HEK293 (cell line): ENCODE measurements around the gene JAKMIP1.

Source experiments
- CTCF ChIA-PET: fragments of 350-600 bp; formaldehyde crosslinking; extraction: SDS; loops from one replicate; lab custom pipeline; 2021; ENCODE audit warnings: antibody characterized with exemption; lab: Yijun Ruan, JAX
- POLR2A ChIA-PET: fragments of 300-600 bp; formaldehyde crosslinking; extraction: SDS; loops from one replicate; lab custom pipeline; 2020; ENCODE audit warnings: antibody characterized with exemption, inconsistent platforms; lab: Yijun Ruan, JAX
- H3K27ac ChIP-seq: fragments of 200-500 bp; sonication (Bioruptor generic); 2 replicates; pipeline ENCODE4 v1.5.1; 2014; ENCODE audit warnings: low read depth, low read length, control low read depth, inconsistent platforms; ENCODE audit errors: extremely low read depth
- H3K36me3 ChIP-seq, 2 experiments: fragments of 200-500 bp in 1 of 2; sonication (Bioruptor generic) in 1 of 2; 1 replicate in 1 of 2; 2 replicates in 1 of 2; pipeline ENCODE4 v1.5.1; 2014 to 2017; ENCODE audit warnings: inconsistent platforms in 2 of 2, low read length in 2 of 2; ENCODE audit not compliant: control insufficient read depth in 2 of 2, insufficient read depth in 1 of 2
- H3K4me1 ChIP-seq: fragments of 200-500 bp; sonication (Bioruptor generic); 2 replicates; pipeline ENCODE4 v1.5.1; 2014; ENCODE audit warnings: mild to moderate bottlenecking, low read length, inconsistent platforms; ENCODE audit not compliant: control insufficient read depth, insufficient read depth
- H3K4me3 ChIP-seq: 2 replicates; pipeline ENCODE4 v1.5.1; 2011; ENCODE audit warnings: low read depth, mild to moderate bottlenecking, control low read depth, low read length, moderate library complexity
- H3K9me3 ChIP-seq: fragments of 200-500 bp; sonication (Bioruptor generic); 2 replicates; pipeline ENCODE4 v1.5.1; 2014; ENCODE audit warnings: low read depth, low read length, inconsistent platforms; ENCODE audit not compliant: control insufficient read depth, insufficient read depth
- GLIS1 ChIP-seq: fragments of 450-650 bp; formaldehyde crosslinking; IDR thresholded peaks from 2 replicates; pipeline ENCODE4 v1.5.1; 2016; ENCODE audit warnings: missing biosample characterization, missing genetic modification characterization
- HOXA7 ChIP-seq: sonication (generic); formaldehyde crosslinking; IDR thresholded peaks from 2 replicates; pipeline ENCODE4 v1.8.1; 2022; ENCODE audit warnings: missing genetic modification reagents, borderline replicate concordance
- ZBTB1 ChIP-seq: fragments of 450-650 bp; formaldehyde crosslinking; IDR thresholded peaks from 2 replicates; pipeline ENCODE4 v1.5.1; 2016; ENCODE audit warnings: missing biosample characterization, missing genetic modification characterization
- ZBTB6 ChIP-seq: fragments of 450-650 bp; formaldehyde crosslinking; IDR thresholded peaks from 2 replicates; pipeline ENCODE4 v1.5.1; 2017; ENCODE audit warnings: missing biosample characterization, missing genetic modification characterization
- ZBTB8A ChIP-seq: fragments of 450-650 bp; formaldehyde crosslinking; IDR thresholded peaks from 2 replicates; pipeline ENCODE4 v1.5.1; 2016; ENCODE audit warnings: missing biosample characterization, missing genetic modification characterization
- ZNF148 ChIP-seq: fragments of 450-650 bp; formaldehyde crosslinking; IDR thresholded peaks from 2 replicates; pipeline ENCODE4 v1.5.0; 2017; ENCODE audit warnings: missing biosample characterization, missing genetic modification characterization, borderline replicate concordance
- ZNF155 ChIP-seq: fragments of 450-650 bp; formaldehyde crosslinking; IDR thresholded peaks from 2 replicates; pipeline ENCODE4 v1.5.1; 2016; ENCODE audit warnings: missing biosample characterization, missing genetic modification characterization
- ZNF18 ChIP-seq: fragments of 450-650 bp; formaldehyde crosslinking; IDR thresholded peaks from 2 replicates; pipeline ENCODE4 v1.5.1; 2016; ENCODE audit warnings: missing biosample characterization, missing genetic modification characterization
- ZNF202 ChIP-seq: fragments of 450-650 bp; formaldehyde crosslinking; IDR thresholded peaks from 2 replicates; pipeline ENCODE4 v1.5.1; 2016; ENCODE audit warnings: missing biosample characterization, missing genetic modification characterization, borderline replicate concordance
- ZNF214 ChIP-seq: fragments of 450-650 bp; formaldehyde crosslinking; IDR thresholded peaks from 2 replicates; pipeline ENCODE4 v1.5.1; 2017; ENCODE audit warnings: missing biosample characterization, mild to moderate bottlenecking, missing genetic modification characterization, borderline replicate concordance
- ZNF248 ChIP-seq: fragments of 450-650 bp; formaldehyde crosslinking; IDR thresholded peaks from 2 replicates; pipeline ENCODE4 v1.5.1; 2017; ENCODE audit warnings: missing biosample characterization, missing genetic modification characterization
- ZNF302 ChIP-seq: fragments of 450-650 bp; formaldehyde crosslinking; IDR thresholded peaks from 2 replicates; pipeline ENCODE4 v1.5.1; 2016; ENCODE audit warnings: missing biosample characterization, missing genetic modification characterization, low read depth
- ZNF37A ChIP-seq: fragments of 450-650 bp; IDR thresholded peaks from 2 replicates; pipeline ENCODE4 v1.5.1; 2018; ENCODE audit warnings: missing biosample characterization, missing genetic modification characterization
- ZNF416 ChIP-seq: fragments of 450-650 bp; formaldehyde crosslinking; IDR thresholded peaks from 2 replicates; pipeline ENCODE4 v1.5.1; 2016; ENCODE audit warnings: missing biosample characterization, missing genetic modification characterization
- ZNF518A ChIP-seq: fragments of 450-650 bp; formaldehyde crosslinking; conservative IDR thresholded peaks from 2 replicates; pipeline ENCODE4 v1.5.1; 2016; ENCODE audit warnings: low read depth, missing biosample characterization, missing genetic modification characterization
- ZNF530 ChIP-seq: fragments of 450-650 bp; formaldehyde crosslinking; IDR thresholded peaks from 2 replicates; pipeline ENCODE4 v1.5.1; 2016; ENCODE audit warnings: low read depth, missing biosample characterization, missing genetic modification characterization
- ZNF548 ChIP-seq: fragments of 450-650 bp; formaldehyde crosslinking; IDR thresholded peaks from 2 replicates; pipeline ENCODE4 v1.5.1; 2016; ENCODE audit warnings: missing biosample characterization, missing genetic modification characterization
- ZNF585B ChIP-seq: fragments of 450-650 bp; formaldehyde crosslinking; IDR thresholded peaks from 2 replicates; pipeline ENCODE4 v1.5.1; 2016; ENCODE audit warnings: missing biosample characterization, missing genetic modification characterization
- ZNF664 ChIP-seq: fragments of 450-650 bp; formaldehyde crosslinking; IDR thresholded peaks from 2 replicates; pipeline ENCODE4 v1.5.1; 2016; ENCODE audit warnings: missing biosample characterization, missing genetic modification characterization
- ZNF677 ChIP-seq: fragments of 450-650 bp; IDR thresholded peaks from 2 replicates; pipeline ENCODE4 v1.5.0; 2018; ENCODE audit warnings: missing biosample characterization, mild to moderate bottlenecking, missing genetic modification characterization, moderate library complexity
- TF ChIP-seq, protein P1 (sequence below): fragments of 450-650 bp; formaldehyde crosslinking; IDR thresholded peaks from 2 replicates; pipeline ENCODE4; 2016; ENCODE audit warnings: missing biosample characterization, missing genetic modification characterization

Gene JAKMIP1

DNA sequence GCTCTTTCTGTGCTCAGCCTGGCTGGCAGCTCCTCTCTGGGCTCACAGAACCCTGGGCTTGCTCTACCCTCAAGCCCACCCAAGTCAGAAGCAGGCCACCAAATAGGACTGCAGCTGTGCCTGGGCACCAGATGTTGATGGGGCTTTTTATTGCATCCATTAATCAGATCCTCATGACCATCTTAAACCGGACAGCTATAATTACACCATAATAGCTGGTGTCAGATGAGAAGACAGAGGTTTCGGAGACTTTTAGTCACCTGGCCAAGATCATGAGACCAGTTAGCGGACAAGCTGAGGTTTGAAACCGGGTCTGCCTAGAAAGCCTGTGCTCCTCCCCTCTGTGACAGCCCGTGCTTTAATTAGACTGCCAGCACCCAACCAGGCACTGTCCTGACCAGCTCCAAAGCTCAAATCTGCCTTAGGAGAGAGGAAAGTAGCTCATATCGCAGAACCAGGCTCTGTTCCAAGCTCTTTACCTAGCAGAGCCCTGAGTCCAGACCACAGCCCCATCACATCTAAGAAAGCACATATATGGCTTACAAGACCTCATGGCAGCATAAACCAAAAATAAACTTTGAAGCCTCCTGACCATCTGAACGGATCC is 88.9 kb downstream of the JAKMIP1 start (continued):
- no peak for TF ChIP-seq ZNF18
- no peak for TF ChIP-seq ZBTB6
- no peak for TF ChIP-seq HOXA7 (CRISPR knock-in tag)
- no peak for TF ChIP-seq ZNF155 (tag by site-specific recombination)
- TF ChIP-seq, protein P1, sequence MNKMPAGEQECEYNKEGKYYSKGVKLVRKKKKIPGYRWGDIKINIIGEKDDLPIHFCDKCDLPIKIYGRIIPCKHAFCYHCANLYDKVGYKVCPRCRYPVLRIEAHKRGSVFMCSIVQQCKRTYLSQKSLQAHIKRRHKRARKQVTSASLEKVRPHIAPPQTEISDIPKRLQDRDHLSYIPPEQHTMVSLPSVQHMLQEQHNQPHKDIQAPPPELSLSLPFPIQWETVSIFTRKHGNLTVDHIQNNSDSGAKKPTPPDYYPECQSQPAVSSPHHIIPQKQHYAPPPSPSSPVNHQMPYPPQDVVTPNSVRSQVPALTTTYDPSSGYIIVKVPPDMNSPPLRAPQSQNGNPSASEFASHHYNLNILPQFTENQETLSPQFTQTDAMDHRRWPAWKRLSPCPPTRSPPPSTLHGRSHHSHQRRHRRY (tag by site-specific recombination) = no peak
- no peak for TF ChIP-seq GLIS1 (tag by site-specific recombination)
- no peak for TF ChIP-seq ZNF214 (tag by site-specific recombination)
- no peak for TF ChIP-seq ZNF148 (tag by site-specific recombination)

- no peak for TF ChIP-seq ZBTB1
- no peak for TF ChIP-seq ZNF585B
- no peak for TF ChIP-seq ZNF530 (tag by site-specific recombination)
- TF ChIP-seq ZNF677 (tag by site-specific recombination) = no peak
- TF ChIP-seq ZNF548 (tag by site-specific recombination) = no peak
- no peak for TF ChIP-seq ZNF664 (tag by site-specific recombination)
- TF ChIP-seq ZNF37A = no peak
- TF ChIP-seq ZNF202 (tag by site-specific recombination) = no peak
- no peak for TF ChIP-seq ZNF518A (tag by site-specific recombination)
- no peak for TF ChIP-seq ZNF416 (tag by site-specific recombination)
- no peak for TF ChIP-seq ZBTB8A (tag by site-specific recombination)
- no peak for TF ChIP-seq ZNF302 (tag by site-specific recombination)
- no peak for TF ChIP-seq ZNF248
- H3K9me3 ChIP-seq = no peaks in the 10 kb centered on the region
- H3K4me1 ChIP-seq = no peaks in the 10 kb centered on the region
- POLR2A ChIA-PET = no interaction called here
- CTCF ChIA-PET = interaction anchor here (2.5 kb wide), 1 partner anchor 112 kb away, joined by 8 read pairs; no protein-coding TSS in a partner anchor
- H3K36me3 ChIP-seq = no peaks in the 10 kb centered on the region
- H3K27ac ChIP-seq = no peak overlapping the region
- no peak overlapping the region for H3K4me3 ChIP-seq
Observed at GRCh38 chr4:6110681-6111353, 89.5 kb downstream of the JAKMIP1 start.
